DMS53 (cell line): ENCODE results near the gene RNU7-1.

ENCODE experiments used
- DNase-seq: peaks from one replicate; lab custom pipeline; 2025; lab: John Stamatoyannopoulos, UW

The RNU7-1 gene

GRCh38 chr12:6917491-6918231 is 26.0 kb upstream of the RNU7-1 start:
- DNase-seq = no peak

GRCh38 chr12:6919588-6919987 is 24.0 kb upstream of the RNU7-1 start:
- no peak for DNase-seq

GRCh38 chr12:6921539-6921938 is 22.1 kb upstream of the RNU7-1 start:
- DNase-seq = no peak

- peak; percentile 75 for DNase-seq
Observed at GRCh38 chr12:6921996-6922946, 21.3 kb upstream of the RNU7-1 start.

GRCh38 chr12:6923003-6923732 is 20.4 kb upstream of the RNU7-1 start:
- DNase-seq = no peak

- DNase-seq = no peak
Observed at GRCh38 chr12:6923851-6924250, 19.8 kb upstream of the RNU7-1 start.

- peak; percentile 71 for DNase-seq
Observed at GRCh38 chr12:6925239-6925539, 18.4 kb upstream of the RNU7-1 start.

- peak; percentile 87 for DNase-seq
Observed at GRCh38 chr12:6925540-6926279, 17.9 kb upstream of the RNU7-1 start.

GRCh38 chr12:6927379-6928021 is 16.1 kb upstream of the RNU7-1 start, which contains the start of gene ATN1:
Gene ATN1, plus strand, starts transcription at chr12:6927959. Its CDS starts 6,043 bp downstream, at chr12:6934002.
- DNase-seq = peak; percentile 91

GRCh38 chr12:6928022-6928702 is 15.5 kb upstream of the RNU7-1 start:
- DNase-seq = peak; percentile 60

GRCh38 chr12:6928703-6929407 is 14.8 kb upstream of the RNU7-1 start:
- DNase-seq = peak; percentile 51

- DNase-seq = no peak
Observed at GRCh38 chr12:6929466-6930452, 13.9 kb upstream of the RNU7-1 start.

GRCh38 chr12:6932766-6933165 is 10.8 kb upstream of the RNU7-1 start:
- DNase-seq = no peak

- no peak for DNase-seq
Observed at GRCh38 chr12:6934110-6934509, 9.5 kb upstream of the RNU7-1 start.

- DNase-seq = no peak
Observed at GRCh38 chr12:6935371-6936193, 8.0 kb upstream of the RNU7-1 start.

GRCh38 chr12:6936194-6936635 is 7.4 kb upstream of the RNU7-1 start:
- no peak for DNase-seq

GRCh38 chr12:6936636-6937480 is 6.8 kb upstream of the RNU7-1 start:
- no peak for DNase-seq
